ENCODE results near the gene PKD2. TPM values are rescaled to one million over a fixed set of nuclear protein-coding genes. Genes with fewer than 3 reads are reported as not detected.
A peak's percentile ranks its signal among the peaks of the same experiment; 100 is the strongest.

PKD2 gene
- total RNA-seq, result 10 to 100 TPM; 58.1 to 93.8 TPM
- long read RNA-seq, donor 1, full-length matches to known transcripts, result 7 of 27 reads
- long read RNA-seq, donor 1, partial matches to known transcripts, result 15 of 27 reads
- long read RNA-seq, donor 1, other reads (novel, unspliced or antisense), result 5 of 27 reads
- long read RNA-seq, donor 2, partial matches to known transcripts, result 10 of 15 reads
- long read RNA-seq, donor 2, other reads (novel, unspliced or antisense), result 5 of 15 reads

GRCh38 chr4:88007304-88008121, at the start of gene PKD2:
Gene PKD2 (plus strand): TSS chr4:88007635. CDS start chr4:88007734, 99 bp downstream.
- peak; percentile 96 for DNase-seq (ENCODE audit: low spot score)
- intact Hi-C loops (cut with DNase I), result no loop called here

GRCh38 chr4:87961993-87962392, 45.4 kb upstream of the PKD2 start:
- intact Hi-C loops (cut with DNase I), result loop anchor here in 1 of 2 donors (10.0 kb wide), 1 partner anchor 97 kb away; no protein-coding TSS in a partner anchor
- no peak for DNase-seq (ENCODE audit: low spot score)

GRCh38 chr4:87962398-87963146, 44.9 kb upstream of the PKD2 start:
- no peak for DNase-seq (ENCODE audit: low spot score)
- intact Hi-C loops (cut with DNase I), result loop anchor here in 1 of 2 donors (10.0 kb wide), 1 partner anchor 98 kb away; no protein-coding TSS in a partner anchor

GRCh38 chr4:87965501-87965975, 41.9 kb upstream of the PKD2 start:
- intact Hi-C loops (cut with DNase I), result loop anchor here in 1 of 2 donors (10.0 kb wide), 1 partner anchor 101 kb away; no protein-coding TSS in a partner anchor
- no peak for DNase-seq (ENCODE audit: low spot score)

- intact Hi-C loops (cut with DNase I), result loop anchor here in 1 of 2 donors (10.0 kb wide), 1 partner anchor 101 kb away; no protein-coding TSS in a partner anchor
- DNase-seq (ENCODE audit: low spot score), result no peak
These were observed 41.3 kb upstream of the PKD2 start for GRCh38 chr4:87966095-87966496.

GRCh38 chr4:87967193-87967592, 40.2 kb upstream of the PKD2 start:
- intact Hi-C loops (cut with DNase I), result loop anchor here in 1 of 2 donors (10.0 kb wide), 1 partner anchor 102 kb away; no protein-coding TSS in a partner anchor
- no peak for DNase-seq (ENCODE audit: low spot score)

- intact Hi-C loops (cut with DNase I), result loop anchor here in 1 of 2 donors (5.0 kb wide), 1 partner anchor 118 kb away; no protein-coding TSS in a partner anchor
These were observed 37.3 kb upstream of the PKD2 start for GRCh38 chr4:87970121-87970520.

GRCh38 chr4:87971866-87972265, 35.6 kb upstream of the PKD2 start:
- no peak for DNase-seq (ENCODE audit: low spot score)
- intact Hi-C loops (cut with DNase I), result loop anchor here in 1 of 2 donors (5.0 kb wide), 1 partner anchor 120 kb away; no protein-coding TSS in a partner anchor

More at GRCh38 chr4:87970121-87970520, 37.3 kb upstream of the PKD2 start:
- no peak for DNase-seq (ENCODE audit: low spot score)

- no peak for DNase-seq (ENCODE audit: low spot score)
- intact Hi-C loops (cut with DNase I), result loop anchor here in 1 of 2 donors (5.0 kb wide), 1 partner anchor 121 kb away; no protein-coding TSS in a partner anchor
These were observed 33.9 kb upstream of the PKD2 start for GRCh38 chr4:87973283-87974169.

- no peak for DNase-seq (ENCODE audit: low spot score)
- intact Hi-C loops (cut with DNase I), result loop anchor here in 1 of 2 donors (5.0 kb wide), 1 partner anchor 123 kb away; no protein-coding TSS in a partner anchor
These were observed 32.5 kb upstream of the PKD2 start for GRCh38 chr4:87974856-87975462.

GRCh38 chr4:87975466-87975865, 32.0 kb upstream of the PKD2 start, which contains the start of gene SPP1:
Gene SPP1 (plus strand): TSS chr4:87975714. CDS start chr4:87976896, 1,182 bp downstream.
- intact Hi-C loops (cut with DNase I), result no loop called here
- no peak for DNase-seq (ENCODE audit: low spot score)

GRCh38 chr4:87977521-87978278, 29.7 kb upstream of the PKD2 start:
- intact Hi-C loops (cut with DNase I), result no loop called here
- no peak for DNase-seq (ENCODE audit: low spot score)

GRCh38 chr4:87978681-87979080, 28.8 kb upstream of the PKD2 start:
- no peak for DNase-seq (ENCODE audit: low spot score)
- intact Hi-C loops (cut with DNase I), result no loop called here

GRCh38 chr4:87979810-87980209, 27.6 kb upstream of the PKD2 start:
- DNase-seq (ENCODE audit: low spot score), result no peak
- intact Hi-C loops (cut with DNase I), result no loop called here

- intact Hi-C loops (cut with DNase I), result no loop called here
- DNase-seq (ENCODE audit: low spot score), result no peak
These were observed 25.9 kb upstream of the PKD2 start for GRCh38 chr4:87981486-87981885.

GRCh38 chr4:87982036-87982435, 25.4 kb upstream of the PKD2 start:
- no peak for DNase-seq (ENCODE audit: low spot score)
- intact Hi-C loops (cut with DNase I), result no loop called here

GRCh38 chr4:87982446-87983010, 24.9 kb upstream of the PKD2 start:
- DNase-seq (ENCODE audit: low spot score), result no peak
- intact Hi-C loops (cut with DNase I), result no loop called here
